CD14-positive monocyte (primary cell): Measurements from ENCODE around the gene MPZL3. TPM values are rescaled to one million over a fixed set of nuclear protein-coding genes. Genes with fewer than 3 reads are reported as not detected.

Experiments
- DNase-seq, 3 donors: peaks; one replicate each; pipeline ENCODE4 v3.0.0-alpha.2; 2011 to 2022
- H2AFZ ChIP-seq: 2 replicates; pipeline ENCODE4 v1.6.0; 2012; ENCODE audit warnings: mild to moderate bottlenecking, low read depth, low read length, inconsistent platforms; ENCODE audit not compliant: insufficient read depth, poor library complexity, severe bottlenecking
- H3K27ac ChIP-seq, 2 donors: 1 replicate in 1 of 2; 2 replicates in 1 of 2; pipeline ENCODE4 v1.5.1; 2012 to 2013; ENCODE audit warnings: low read length in 2 of 2, control low read depth in 1 of 2, inconsistent platforms in 1 of 2, low read depth in 1 of 2, mild to moderate bottlenecking in 1 of 2
- H3K27me3 ChIP-seq, 2 donors: one replicate each; pipeline versions ENCODE4 v1.6.0 to v1.6.1; 2011 to 2013; ENCODE audit warnings: low read length in 2 of 2; ENCODE audit not compliant: control insufficient read depth in 2 of 2, insufficient read depth in 2 of 2
- H3K36me3 ChIP-seq, 2 donors: replicated peaks in 1 of 2; 1 replicate in 1 of 2; 2 replicates in 1 of 2; pipeline versions ENCODE4 v1.5.1 to v1.6.1; 2012 to 2013; ENCODE audit warnings: low read length in 2 of 2, control low read depth in 1 of 2, inconsistent platforms in 1 of 2, mild to moderate bottlenecking in 1 of 2; ENCODE audit not compliant: insufficient read depth in 2 of 2, control insufficient read depth in 1 of 2
- H3K4me1 ChIP-seq, 2 donors: 1 replicate in 1 of 2; 2 replicates in 1 of 2; pipeline versions ENCODE4 v1.5.1 to v1.6.1; 2012 to 2013; ENCODE audit warnings: low read length in 2 of 2, control low read depth in 1 of 2, inconsistent platforms in 1 of 2, mild to moderate bottlenecking in 1 of 2, moderate library complexity in 1 of 2; ENCODE audit not compliant: insufficient read depth in 2 of 2, control insufficient read depth in 1 of 2
- H3K4me2 ChIP-seq: replicated peaks from 2 replicates; pipeline ENCODE3; 2012; ENCODE audit warnings: low read length, moderate library complexity, mild to moderate bottlenecking; ENCODE audit not compliant: poor library complexity, severe bottlenecking; ENCODE audit errors: extremely low read depth
- H3K4me3 ChIP-seq, 3 experiments: fragments of 200-600 bp in 1 of 3; sonication (generic) in 1 of 3; replicated peaks in 1 of 3; 1 replicate in 2 of 3; 2 replicates in 1 of 3; pipeline ENCODE4 v1.5.1; 2011 to 2013; ENCODE audit warnings: low read length in 3 of 3, mild to moderate bottlenecking in 3 of 3, control low read depth in 2 of 3, low read depth in 2 of 3, inconsistent platforms in 1 of 3, moderate library complexity in 1 of 3
- H3K79me2 ChIP-seq: 2 replicates; pipeline ENCODE4 v1.6.0; 2012; ENCODE audit warnings: mild to moderate bottlenecking, control low read depth, inconsistent platforms, low read length, moderate library complexity; ENCODE audit not compliant: insufficient read depth
- H3K9ac ChIP-seq: 2 replicates; pipeline ENCODE4 v1.6.0; 2017; ENCODE audit warnings: low read length, mild to moderate bottlenecking; ENCODE audit not compliant: insufficient read depth, poor library complexity, severe bottlenecking
- H3K9me3 ChIP-seq, 2 donors: replicated peaks in 1 of 2; 1 replicate in 1 of 2; 2 replicates in 1 of 2; pipeline versions ENCODE4 v1.5.1 to v1.6.1; 2012 to 2013; ENCODE audit warnings: low read length in 2 of 2, control low read depth in 1 of 2; ENCODE audit not compliant: control insufficient read depth in 1 of 2, insufficient read depth in 1 of 2
- H4K20me1 ChIP-seq: 2 replicates; pipeline ENCODE4 v1.6.0; 2012; ENCODE audit warnings: mild to moderate bottlenecking, low read length, control low read depth, moderate library complexity; ENCODE audit not compliant: insufficient read depth
- H3K27ac Mint-ChIP-seq, 7 donors: one replicate each; pipeline ENCODE4 v1.8.0; 2020; ENCODE audit warnings: mild to moderate bottlenecking in 7 of 7, mixed read lengths in 7 of 7, moderate library complexity in 6 of 7, inconsistent platforms in 2 of 7
- H3K27me3 Mint-ChIP-seq, 3 donors: one replicate each; pipeline ENCODE4 v1.8.0; 2021 to 2022; ENCODE audit warnings: low read depth in 3 of 3, mild to moderate bottlenecking in 3 of 3, mixed read lengths in 3 of 3, moderate library complexity in 3 of 3, inconsistent platforms in 1 of 3
- H3K36me3 Mint-ChIP-seq, 2 donors: one replicate each; pipeline ENCODE4 v1.8.0; 2020; ENCODE audit warnings: mixed read lengths in 2 of 2, inconsistent platforms in 1 of 2, mild to moderate bottlenecking in 1 of 2
- H3K4me1 Mint-ChIP-seq: one replicate; pipeline ENCODE4 v1.8.0; 2020; ENCODE audit warnings: mild to moderate bottlenecking, mixed read lengths
- H3K4me3 Mint-ChIP-seq, 2 donors: one replicate each; pipeline ENCODE4 v1.8.0; 2020; ENCODE audit warnings: mild to moderate bottlenecking in 2 of 2, mixed read lengths in 2 of 2, moderate library complexity in 1 of 2
- H3K9me3 Mint-ChIP-seq, 7 donors: one replicate each; pipeline ENCODE4 v1.8.0; 2020 to 2022; ENCODE audit warnings: mixed read lengths in 7 of 7, mild to moderate bottlenecking in 6 of 7, moderate library complexity in 6 of 7, inconsistent platforms in 2 of 7
- CTCF ChIP-seq: fragments of 200-600 bp; IDR thresholded peaks from one replicate; pipeline ENCODE4 v1.8.0; 2022; ENCODE audit warnings: antibody characterized with exemption, mild to moderate bottlenecking
- WGBS: methylation state at CpG from one replicate; pipeline ENCODE4 v1.1.5; 2013; ENCODE audit warnings: missing lambda C conversion rate; ENCODE audit not compliant: insufficient coverage; 5-methylcytosine and 5-hydroxymethylcytosine counted together
- intact Hi-C, 2 donors: fragments of 100-400 bp; cut with micrococcal nuclease; formaldehyde crosslinking; loops; one replicate each; pipeline versions ENCODE4 v1.15.0 to v1.15.1; 2023
- polyA plus RNA-seq, 3 donors: library from polyadenylated mRNA; depleted of rRNA in 1 of 3; unstranded in 2 of 3; stranded (reverse) in 1 of 3; fragments of 300-500 nt in 2 of 3; fragments of >200 nt in 1 of 3; fragmentation: Illumina TruSeq in 2 of 3; gene quantifications; 1 replicate in 2 of 3; 2 replicates in 1 of 3; pipeline ENCODE4 v1.2.3, GENCODE V29; 2012 to 2021

The MPZL3 gene
- polyA plus RNA-seq, 3 donors, result 4.2 to 8.5 (median 8.0) TPM

DNA sequence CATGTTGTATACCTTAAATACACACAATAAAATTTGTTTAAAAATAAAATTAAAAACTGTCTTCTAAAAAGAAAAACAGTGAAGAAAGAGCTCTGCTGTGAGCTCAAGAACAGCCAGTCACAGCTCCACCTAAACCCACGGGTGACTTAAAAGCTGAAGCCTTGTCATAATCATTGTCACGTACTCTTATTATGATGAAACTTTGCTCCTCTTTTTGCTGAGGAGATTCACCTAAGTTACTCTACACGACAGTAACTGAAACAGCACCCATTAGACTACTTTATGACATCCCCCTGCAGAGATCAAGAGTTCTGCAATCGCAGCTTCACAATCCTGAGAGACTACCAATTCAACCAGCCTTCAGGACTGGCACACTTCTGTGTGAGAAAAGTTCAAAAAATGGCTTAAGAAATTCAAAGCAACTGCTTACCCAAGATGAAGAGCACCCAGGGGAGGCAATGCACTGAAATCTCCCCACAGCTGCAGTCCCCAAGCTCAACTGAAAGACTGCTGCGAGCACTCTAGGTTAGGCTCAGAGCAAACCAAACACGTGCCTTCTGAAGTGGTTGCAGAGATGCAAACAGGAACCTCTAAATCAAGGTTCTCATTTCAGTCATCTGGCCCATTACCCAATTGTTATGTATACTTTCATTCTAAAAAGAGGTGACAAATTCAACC is 27.5 kb downstream of the MPZL3 start, which contains the start of gene JAML:
JAML (minus strand) TSS at position 501 of the 678 bp plus-strand sequence. CDS start 10,145 bp downstream, outside the sequence.
- peak within 1 kb of the TSS in 3 of 7 donors; percentile 90 to 92 (median 91) for H3K27ac Mint-ChIP-seq
- Histone ChIP-seq H3K27me3 (no peaks in the 10 kb centered on the region), H3K9me3 (no peaks in the 10 kb centered on the region), H3K4me3 (peak within 1 kb of the TSS; percentile 69 to 94 (median 82)), H3K4me1 (peaks cover 79 to 87% of the 10 kb centered on the region in 2 donors), H3K4me2 (peak within 1 kb of the TSS; percentile 78), H3K36me3 (peaks cover 3 to 25% of the 10 kb centered on the region in 2 donors), H2AFZ (peak within 1 kb of the TSS; percentile 27), H3K27ac (peak within 1 kb of the TSS; percentile 75 to 90), H3K9ac (peak within 1 kb of the TSS; percentile 67), H3K79me2 (peaks cover 69% of the 10 kb centered on the region), H4K20me1 (peaks cover 12% of the 10 kb centered on the region)
- WGBS, result 0% methylated on average over 2 of the region's 6 CpGs
- H3K4me3 Mint-ChIP-seq, result peak within 1 kb of the TSS; percentile 73 to 94
- intact Hi-C loops, result no loop called here
- no peaks in the 10 kb centered on the region for H3K9me3 Mint-ChIP-seq
- DNase-seq, result peak; percentile 64 to 77 (median 76)
- no peaks in the 10 kb centered on the region for H3K27me3 Mint-ChIP-seq
- peaks cover 34 to 42% of the 10 kb centered on the region in 2 donors for H3K36me3 Mint-ChIP-seq
- no peak for TF ChIP-seq CTCF
- peaks cover 93% of the 10 kb centered on the region for H3K4me1 Mint-ChIP-seq

GRCh38 chr11:118223992-118224391 is 28.2 kb downstream of the MPZL3 start:
- Histone ChIP-seq H3K27me3 (no peaks in the 10 kb centered on the region), H3K4me2 (peak overlapping the region; percentile 78), H3K36me3 (peaks cover 3 to 32% of the 10 kb centered on the region in 2 donors), H3K79me2 (peaks cover 76% of the 10 kb centered on the region), H4K20me1 (peaks cover 12% of the 10 kb centered on the region), H3K9ac (peak overlapping the region; percentile 67), H3K4me1 (peaks cover 79 to 87% of the 10 kb centered on the region in 2 donors), H3K9me3 (no peaks in the 10 kb centered on the region), H3K4me3 (peak overlapping the region; percentile 69 to 94 (median 82)), H3K27ac (peak overlapping the region; percentile 67 to 90), H2AFZ (no peak overlapping the region)
- intact Hi-C loops, result no loop called here
- Mint-ChIP-seq H3K27me3 (no peaks in the 10 kb centered on the region), H3K4me1 (peaks cover 93% of the 10 kb centered on the region), H3K9me3 (no peaks in the 10 kb centered on the region), H3K36me3 (peaks cover 40 to 44% of the 10 kb centered on the region in 2 donors), H3K4me3 (peak overlapping the region; percentile 73 to 94), H3K27ac (peak overlapping the region in 3 of 7 donors; percentile 90 to 92 (median 91))
- no peak for TF ChIP-seq CTCF
- 58% methylated on average over 2 of the region's 6 CpGs for WGBS
- no peak for DNase-seq
